ENCODE data around the gene TMPRSS9.
"Not testable (repeated sequence)": the region's sequence is repeated elsewhere in the genome, so short reads cannot be mapped to it uniquely, and the experiment has no call there.

The TMPRSS9 gene

GRCh38 chr19:2362970-2363300, 2.9 kb downstream of the TMPRSS9 start:
- no peak for DNase-seq

GRCh38 chr19:2363419-2363818, 3.4 kb downstream of the TMPRSS9 start:
- DNase-seq, result no peak

- no peak for DNase-seq
These were observed 5.3 kb downstream of the TMPRSS9 start for GRCh38 chr19:2365201-2365970.

- DNase-seq, result no peak
These were observed 11.6 kb downstream of the TMPRSS9 start for GRCh38 chr19:2371656-2372055.

- no peak for DNase-seq
These were observed 12.1 kb downstream of the TMPRSS9 start for GRCh38 chr19:2372076-2372612.

GRCh38 chr19:2374808-2375207, 14.7 kb downstream of the TMPRSS9 start:
- DNase-seq, result no peak

GRCh38 chr19:2375353-2376121, 15.5 kb downstream of the TMPRSS9 start:
- no peak for DNase-seq

- DNase-seq, result no peak
These were observed 16.9 kb downstream of the TMPRSS9 start for GRCh38 chr19:2376784-2377519.

- no peak for DNase-seq
These were observed 20.5 kb downstream of the TMPRSS9 start for GRCh38 chr19:2380567-2380966.

- no peak for DNase-seq
These were observed 21.2 kb downstream of the TMPRSS9 start for GRCh38 chr19:2381148-2381820.

- DNase-seq, result no peak
These were observed 22.6 kb downstream of the TMPRSS9 start for GRCh38 chr19:2382530-2383222.

- peak; percentile 69 for DNase-seq
These were observed 25.1 kb downstream of the TMPRSS9 start for GRCh38 chr19:2385053-2385721.

GRCh38 chr19:2387367-2388288, 27.6 kb downstream of the TMPRSS9 start:
- DNase-seq, result no peak

GRCh38 chr19:2389594-2389993, 29.5 kb downstream of the TMPRSS9 start:
- DNase-seq, result no peak

GRCh38 chr19:2391118-2391725, 31.2 kb downstream of the TMPRSS9 start:
- DNase-seq, result peak; percentile 25

GRCh38 chr19:2392366-2392765, 32.3 kb downstream of the TMPRSS9 start:
- no peak for DNase-seq

- DNase-seq, result not testable (repeated sequence)
These were observed 32.8 kb downstream of the TMPRSS9 start for GRCh38 chr19:2392899-2393298.

- no peak for DNase-seq
These were observed 34.0 kb downstream of the TMPRSS9 start for GRCh38 chr19:2394054-2394441.

GRCh38 chr19:2394442-2395292, 34.6 kb downstream of the TMPRSS9 start:
- DNase-seq, result no peak

Data from kidney glomerular epithelial cell (primary cell).